ENCODE results near the gene EHD1. TPM values are rescaled to one million over a fixed set of nuclear protein-coding genes. Genes with fewer than 3 reads are reported as not detected.

Gene EHD1
- total and polyA plus RNA-seq, 9 of the 15 experiments (the other 6 are each of a cell fraction or from before 2014, with no cell fraction given) = 0.46 to 65.0 (median 16.4) TPM

DNA sequence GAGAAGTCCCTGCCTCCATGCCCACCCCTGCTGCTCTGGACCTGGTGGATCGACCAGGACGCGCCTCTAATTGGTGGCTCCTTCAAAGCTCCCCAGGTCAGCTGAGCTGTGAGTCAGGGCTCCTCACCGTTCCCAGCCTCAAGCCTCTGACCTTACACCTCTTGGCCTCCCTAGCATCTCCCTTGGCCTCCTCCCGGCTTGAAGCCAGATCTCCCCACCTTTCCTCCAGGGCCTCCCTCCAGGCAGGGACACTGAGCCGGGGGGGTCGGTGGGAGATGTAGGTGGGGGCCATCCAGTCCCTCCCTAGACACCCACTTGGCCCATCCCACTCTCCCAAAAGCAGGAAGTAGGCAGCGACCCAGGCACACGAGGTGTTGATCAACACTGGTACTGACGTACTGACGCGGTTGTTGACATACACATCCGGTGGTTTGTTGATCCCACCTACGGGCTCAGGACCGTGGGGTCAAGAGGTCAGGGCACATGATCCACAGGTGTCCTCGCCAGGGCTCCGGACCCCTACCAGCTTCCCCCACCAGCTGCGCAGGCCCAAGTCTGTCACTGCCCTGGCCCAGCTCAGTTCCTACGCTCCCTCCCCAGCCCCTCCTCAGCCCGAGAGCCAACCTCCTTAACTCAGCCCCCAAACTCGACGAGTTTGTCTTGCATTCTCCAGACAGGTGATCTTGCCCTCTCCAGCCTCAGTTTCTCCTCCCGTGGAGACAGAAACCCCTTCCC lies 37.8 kb upstream of the EHD1 start (continued):
- TF ChIP-seq ZNF274 (IDR thresholded peaks at IDR 0.05; ENCODE audit: borderline replicate concordance, low read depth, low read length) (no peak), OTX1 (CRISPR knock-in tag; IDR thresholded peaks at IDR 0.05) (no peak), SRSF1 (IDR thresholded peaks at IDR 0.05; ENCODE audit: low read depth, low read length) (no peak), MXI1 (IDR thresholded peaks at IDR 0.05; ENCODE audit: low read depth, low read length) (no peak), ZNF239 (CRISPR knock-in tag; IDR thresholded peaks at IDR 0.05) (no peak), ZNF143 (CRISPR knock-in tag; IDR thresholded peaks at IDR 0.05) (no peak), JUNB (CRISPR knock-in tag; conservative IDR thresholded peaks at IDR 0.05) (no peak), SIX5 (IDR thresholded peaks at IDR 0.05; ENCODE audit: borderline replicate concordance in 1 of 2, insufficient read depth in 1 of 2, low read depth in 1 of 2, low read length in 2 of 2) (no peak), LCOR (CRISPR knock-in tag; IDR thresholded peaks at IDR 0.05) (no peak), KDM4B (IDR thresholded peaks at IDR 0.05; ENCODE audit: borderline replicate concordance in 2 of 2, low read depth in 1 of 2) (0 out of 4 replicates have a peak, but pooled peaks of 1 of the 2 experiments have one; percentile 51), RBM34 (IDR thresholded peaks at IDR 0.05; ENCODE audit: borderline replicate concordance, insufficient read depth, low read length) (no peak), SNRNP70 (optimal IDR thresholded peaks at IDR 0.05; ENCODE audit: low read depth, low read length) (no peak), YBX1 (IDR thresholded peaks at IDR 0.05) (no peak), KAT7 (CRISPR knock-in tag; IDR thresholded peaks at IDR 0.05; ENCODE audit: borderline replicate concordance) (0 out of 2 replicates have a peak, but pooled peaks have one; percentile 7), MCM2 (IDR thresholded peaks at IDR 0.05; ENCODE audit: low read depth) (no peak), SIN3B (IDR thresholded peaks at IDR 0.05; ENCODE audit: low read depth) (no peak), MEF2A (IDR thresholded peaks at IDR 0.05; ENCODE audit: control insufficient read depth, low read depth, low read length) (no peak), RBBP5 (IDR thresholded peaks at IDR 0.05; ENCODE audit: borderline replicate concordance, insufficient read depth, low read length, poor library complexity, severe bottlenecking) (no peak)
- TF ChIP-seq, protein P1, sequence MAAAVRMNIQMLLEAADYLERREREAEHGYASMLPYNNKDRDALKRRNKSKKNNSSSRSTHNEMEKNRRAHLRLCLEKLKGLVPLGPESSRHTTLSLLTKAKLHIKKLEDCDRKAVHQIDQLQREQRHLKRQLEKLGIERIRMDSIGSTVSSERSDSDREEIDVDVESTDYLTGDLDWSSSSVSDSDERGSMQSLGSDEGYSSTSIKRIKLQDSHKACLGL (CRISPR knock-in tag; IDR thresholded peaks at IDR 0.05; ENCODE audit: borderline replicate concordance, poor library complexity, severe bottlenecking) = no peak
- TF ChIP-seq, protein P2, sequence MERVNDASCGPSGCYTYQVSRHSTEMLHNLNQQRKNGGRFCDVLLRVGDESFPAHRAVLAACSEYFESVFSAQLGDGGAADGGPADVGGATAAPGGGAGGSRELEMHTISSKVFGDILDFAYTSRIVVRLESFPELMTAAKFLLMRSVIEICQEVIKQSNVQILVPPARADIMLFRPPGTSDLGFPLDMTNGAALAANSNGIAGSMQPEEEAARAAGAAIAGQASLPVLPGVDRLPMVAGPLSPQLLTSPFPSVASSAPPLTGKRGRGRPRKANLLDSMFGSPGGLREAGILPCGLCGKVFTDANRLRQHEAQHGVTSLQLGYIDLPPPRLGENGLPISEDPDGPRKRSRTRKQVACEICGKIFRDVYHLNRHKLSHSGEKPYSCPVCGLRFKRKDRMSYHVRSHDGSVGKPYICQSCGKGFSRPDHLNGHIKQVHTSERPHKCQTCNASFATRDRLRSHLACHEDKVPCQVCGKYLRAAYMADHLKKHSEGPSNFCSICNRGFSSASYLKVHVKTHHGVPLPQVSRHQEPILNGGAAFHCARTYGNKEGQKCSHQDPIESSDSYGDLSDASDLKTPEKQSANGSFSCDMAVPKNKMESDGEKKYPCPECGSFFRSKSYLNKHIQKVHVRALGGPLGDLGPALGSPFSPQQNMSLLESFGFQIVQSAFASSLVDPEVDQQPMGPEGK (CRISPR knock-in tag; IDR thresholded peaks at IDR 0.05; ENCODE audit: borderline replicate concordance) = no peak
- TF ChIP-seq, protein P3, sequence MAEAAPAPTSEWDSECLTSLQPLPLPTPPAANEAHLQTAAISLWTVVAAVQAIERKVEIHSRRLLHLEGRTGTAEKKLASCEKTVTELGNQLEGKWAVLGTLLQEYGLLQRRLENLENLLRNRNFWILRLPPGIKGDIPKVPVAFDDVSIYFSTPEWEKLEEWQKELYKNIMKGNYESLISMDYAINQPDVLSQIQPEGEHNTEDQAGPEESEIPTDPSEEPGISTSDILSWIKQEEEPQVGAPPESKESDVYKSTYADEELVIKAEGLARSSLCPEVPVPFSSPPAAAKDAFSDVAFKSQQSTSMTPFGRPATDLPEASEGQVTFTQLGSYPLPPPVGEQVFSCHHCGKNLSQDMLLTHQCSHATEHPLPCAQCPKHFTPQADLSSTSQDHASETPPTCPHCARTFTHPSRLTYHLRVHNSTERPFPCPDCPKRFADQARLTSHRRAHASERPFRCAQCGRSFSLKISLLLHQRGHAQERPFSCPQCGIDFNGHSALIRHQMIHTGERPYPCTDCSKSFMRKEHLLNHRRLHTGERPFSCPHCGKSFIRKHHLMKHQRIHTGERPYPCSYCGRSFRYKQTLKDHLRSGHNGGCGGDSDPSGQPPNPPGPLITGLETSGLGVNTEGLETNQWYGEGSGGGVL (CRISPR knock-in tag; IDR thresholded peaks at IDR 0.05) = no peak
- TF ChIP-seq, protein P4, sequence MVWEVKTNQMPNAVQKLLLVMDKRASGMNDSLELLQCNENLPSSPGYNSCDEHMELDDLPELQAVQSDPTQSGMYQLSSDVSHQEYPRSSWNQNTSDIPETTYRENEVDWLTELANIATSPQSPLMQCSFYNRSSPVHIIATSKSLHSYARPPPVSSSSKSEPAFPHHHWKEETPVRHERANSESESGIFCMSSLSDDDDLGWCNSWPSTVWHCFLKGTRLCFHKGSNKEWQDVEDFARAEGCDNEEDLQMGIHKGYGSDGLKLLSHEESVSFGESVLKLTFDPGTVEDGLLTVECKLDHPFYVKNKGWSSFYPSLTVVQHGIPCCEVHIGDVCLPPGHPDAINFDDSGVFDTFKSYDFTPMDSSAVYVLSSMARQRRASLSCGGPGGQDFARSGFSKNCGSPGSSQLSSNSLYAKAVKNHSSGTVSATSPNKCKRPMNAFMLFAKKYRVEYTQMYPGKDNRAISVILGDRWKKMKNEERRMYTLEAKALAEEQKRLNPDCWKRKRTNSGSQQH (CRISPR knock-in tag; IDR thresholded peaks at IDR 0.05) = 0 out of 2 replicates have a peak, but pooled peaks have one; percentile 11

All from K562 (cell line).